GM19240 (cell line): Measurements from ENCODE around the gene ACER3.

Experiments used
- DNase-seq: peaks from one replicate; pipeline ENCODE4 v3.0.0; 2011; ENCODE audit warnings: low spot score; ENCODE audit not compliant: insufficient read length

Gene ACER3

DNA sequence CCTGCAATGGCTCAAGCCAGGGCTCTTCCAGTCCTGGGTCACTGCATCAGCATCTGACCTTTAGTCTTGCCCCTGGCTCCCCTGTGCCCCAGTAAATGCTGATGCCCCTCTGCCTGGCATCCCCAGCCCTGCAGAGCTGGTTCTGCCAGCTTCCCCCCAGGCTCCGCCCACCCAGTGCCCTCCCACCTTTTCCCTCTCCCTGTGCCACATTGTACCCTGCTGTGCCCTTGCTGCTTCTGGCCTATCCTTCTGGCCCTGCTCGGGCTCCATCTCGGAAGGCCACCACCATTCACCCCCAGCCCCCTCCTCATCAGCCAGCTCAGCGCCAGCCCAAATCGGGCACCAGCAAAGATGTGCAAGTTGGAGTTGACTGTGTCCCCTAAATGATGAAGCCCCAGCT, 213.5 kb downstream of the ACER3 start:
- no peak for DNase-seq

DNA sequence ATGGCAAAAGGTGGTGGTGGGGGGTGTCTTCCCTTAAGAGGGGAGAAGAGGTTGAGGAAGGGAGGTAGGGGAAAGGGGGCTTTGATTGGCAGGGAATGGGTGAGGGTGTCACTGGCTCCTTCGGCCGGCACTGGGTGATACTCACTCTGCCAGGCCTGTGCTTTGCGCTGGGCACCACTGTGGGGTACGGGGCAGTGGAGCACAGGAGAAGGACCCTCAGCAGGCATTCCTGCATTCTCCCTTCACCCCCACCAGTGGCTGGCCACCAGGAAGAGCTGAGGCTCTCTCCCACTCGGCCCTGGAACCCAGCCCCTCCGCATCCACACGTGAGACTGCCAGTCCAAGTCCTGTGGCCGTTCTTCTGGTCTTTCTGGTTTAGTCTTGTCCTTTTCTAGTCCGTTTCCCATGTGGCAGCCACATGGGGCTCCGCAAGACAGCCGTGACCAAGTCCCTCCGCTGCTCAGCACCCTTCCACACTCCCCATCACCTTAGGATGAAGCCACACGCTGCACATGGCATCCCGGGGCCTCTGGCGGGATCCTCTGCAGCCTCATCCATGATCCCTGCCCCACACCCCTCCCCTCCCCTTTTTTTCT, 214.0 kb downstream of the ACER3 start:
- no peak for DNase-seq

DNA sequence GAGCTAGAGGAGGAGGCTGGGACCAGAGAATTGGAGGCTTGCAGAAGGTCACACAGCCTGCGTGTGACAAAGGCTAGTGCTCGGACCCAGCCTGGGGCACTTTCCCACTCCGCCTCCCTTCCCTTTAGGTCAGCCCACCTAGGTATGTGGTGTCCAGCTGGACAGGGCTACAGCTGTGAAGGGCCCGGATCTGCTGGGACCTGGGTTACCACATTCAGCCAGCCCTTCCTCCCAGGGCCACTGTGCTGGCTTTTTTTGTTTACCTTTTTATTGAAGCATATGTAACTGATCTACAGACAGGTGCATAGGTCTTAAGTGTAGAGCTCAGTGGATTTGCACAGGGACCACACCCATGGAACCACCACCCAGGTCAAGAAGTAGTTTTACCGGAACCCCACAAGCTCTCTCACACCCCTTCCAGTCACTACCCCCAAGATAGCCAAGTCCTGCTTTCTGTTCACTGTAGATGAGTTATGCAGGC, 214.7 kb downstream of the ACER3 start:
- DNase-seq = no peak
